IMR-90 (cell line): ENCODE measurements around the gene GRAMD2B. TPM values are rescaled to one million over a fixed set of nuclear protein-coding genes. Genes with fewer than 3 reads are reported as not detected.

Experiments
- ATAC-seq: fragments of 200-7000 bp; cut with Tn5 transposase; 2 replicates; pipeline ENCODE4 v1.9.1; 2020; ENCODE audit warnings: low read depth, mild to moderate bottlenecking, moderate library complexity
- BruUV-seq: library from RNA; stranded (reverse); fragments of 400-500 nt; replicated peaks from 2 replicates; lab custom pipeline; 2021; lab: Mats Ljungman, UMichigan
- CTCF ChIA-PET: fragments of 300-600 bp; formaldehyde crosslinking; extraction: SDS; loops from one replicate; lab custom pipeline; 2021; ENCODE audit warnings: antibody characterized with exemption; lab: Yijun Ruan, JAX
- POLR2A ChIA-PET: fragments of 300-600 bp; sonication (Branson Sonifier 250); formaldehyde crosslinking; loops from one replicate; lab custom pipeline; 2022; ENCODE audit warnings: antibody characterized with exemption; ENCODE audit not compliant: unreplicated experiment; lab: Charles Lee
- DNase-seq: peaks from one replicate; pipeline ENCODE4 v3.0.0; 2013
- H2AFZ ChIP-seq: replicated peaks from 2 replicates; pipeline ENCODE3; 2013; ENCODE audit warnings: low read length, mild to moderate bottlenecking; ENCODE audit not compliant: poor library complexity
- H2AK5ac ChIP-seq: 2 replicates; pipeline ENCODE4 v1.6.1; 2013; ENCODE audit warnings: low read depth, low read length, inconsistent platforms
- H2AK9ac ChIP-seq: replicated peaks from 2 replicates; pipeline ENCODE3; 2013; ENCODE audit warnings: mild to moderate bottlenecking, low read depth, low read length, moderate library complexity; ENCODE audit not compliant: poor library complexity
- H2BK120ac ChIP-seq: 2 replicates; pipeline ENCODE4 v1.6.1; 2013; ENCODE audit warnings: low read depth, low read length, inconsistent platforms
- H2BK15ac ChIP-seq: 3 replicates; pipeline ENCODE4 v1.6.1; 2013; ENCODE audit warnings: low read depth, low read length, inconsistent platforms
- H2BK20ac ChIP-seq: 2 replicates; pipeline ENCODE4 v1.6.1; 2013; ENCODE audit warnings: low read depth, mild to moderate bottlenecking, inconsistent platforms, low read length, moderate library complexity
- H2BK5ac ChIP-seq: 2 replicates; pipeline ENCODE4 v1.6.1; 2013; ENCODE audit warnings: mild to moderate bottlenecking, low read depth, low read length, inconsistent platforms; ENCODE audit not compliant: poor library complexity, severe bottlenecking
- H3K14ac ChIP-seq: replicated peaks from 2 replicates; pipeline ENCODE4 v1.6.1; 2013; ENCODE audit warnings: low read depth, low read length, inconsistent platforms
- H3K18ac ChIP-seq: 2 replicates; pipeline ENCODE4 v1.6.1; 2013; ENCODE audit warnings: low read depth, low read length, control low read depth
- H3K23ac ChIP-seq: 2 replicates; pipeline ENCODE4 v1.6.1; 2013; ENCODE audit warnings: low read depth, low read length, inconsistent platforms
- H3K27ac ChIP-seq: 2 replicates; pipeline ENCODE4 v1.5.1; 2013; ENCODE audit warnings: mild to moderate bottlenecking, control low read depth, low read length; ENCODE audit not compliant: insufficient read depth
- H3K27me3 ChIP-seq: 2 replicates; pipeline ENCODE4 v1.6.1; 2013; ENCODE audit warnings: low read length; ENCODE audit not compliant: control insufficient read depth, insufficient read depth
- H3K36me3 ChIP-seq: 2 replicates; pipeline ENCODE4 v1.6.1; 2013; ENCODE audit warnings: low read length, mixed read lengths; ENCODE audit not compliant: control insufficient read depth, insufficient read depth
- H3K4ac ChIP-seq: 2 replicates; pipeline ENCODE4 v1.6.1; 2013; ENCODE audit warnings: low read depth, low read length, inconsistent platforms
- H3K4me1 ChIP-seq: 2 replicates; pipeline ENCODE4 v1.6.1; 2013; ENCODE audit warnings: low read length, mixed read lengths; ENCODE audit not compliant: control insufficient read depth, insufficient read depth
- H3K4me2 ChIP-seq: 2 replicates; pipeline ENCODE4 v1.6.1; 2013; ENCODE audit warnings: low read depth, mild to moderate bottlenecking, control low read depth, low read length, moderate library complexity
- H3K4me3 ChIP-seq: 2 replicates; pipeline ENCODE4 v1.5.1; 2013; ENCODE audit warnings: low read depth, mild to moderate bottlenecking, control low read depth, low read length, moderate library complexity; ENCODE audit not compliant: insufficient read depth
- H3K56ac ChIP-seq: 2 replicates; pipeline ENCODE4 v1.6.1; 2013; ENCODE audit warnings: low read length, inconsistent platforms; ENCODE audit not compliant: insufficient read depth; ENCODE audit errors: extremely low read depth
- H3K79me1 ChIP-seq, 2 experiments: 2 replicates each; pipeline ENCODE4 v1.6.1; 2013; ENCODE audit warnings: low read length in 2 of 2, inconsistent platforms in 1 of 2, low read depth in 1 of 2
- H3K9ac ChIP-seq: 2 replicates; pipeline ENCODE4 v1.6.1; 2013; ENCODE audit warnings: low read depth, low read length, control low read depth
- H3K9me1 ChIP-seq: 2 replicates; pipeline ENCODE4 v1.6.1; 2013; ENCODE audit warnings: low read length, inconsistent platforms; ENCODE audit not compliant: insufficient read depth
- H3K9me3 ChIP-seq: 2 replicates; pipeline ENCODE4 v1.6.1; 2013; ENCODE audit warnings: low read length; ENCODE audit not compliant: control insufficient read depth, insufficient read depth
- H4K20me1 ChIP-seq: 2 replicates; pipeline ENCODE4 v1.6.1; 2013; ENCODE audit warnings: low read length, inconsistent platforms; ENCODE audit not compliant: insufficient read depth
- H4K5ac ChIP-seq: 2 replicates; pipeline ENCODE4 v1.6.1; 2013; ENCODE audit warnings: mild to moderate bottlenecking, low read depth, low read length, control low read depth
- H4K8ac ChIP-seq, 2 experiments: 2 replicates each; pipeline ENCODE4 v1.6.1; 2013; ENCODE audit warnings: low read depth in 2 of 2, low read length in 2 of 2, control low read depth in 1 of 2, inconsistent platforms in 1 of 2
- H4K91ac ChIP-seq: 2 replicates; pipeline ENCODE4 v1.6.1; 2013; ENCODE audit warnings: low read depth, low read length, inconsistent platforms; ENCODE audit not compliant: insufficient read depth
- BHLHE40 ChIP-seq: fragments of 150-350 bp; IDR thresholded peaks from 2 replicates; pipeline ENCODE4 v1.6.1; 2016; ENCODE audit warnings: mild to moderate bottlenecking, low read depth, low read length
- CEBPB ChIP-seq: IDR thresholded peaks from 2 replicates; pipeline ENCODE4 v1.6.1; 2012; ENCODE audit warnings: low read depth, low read length, improper control_type of control experiment
- MAFK ChIP-seq: IDR thresholded peaks from 2 replicates; pipeline ENCODE4 v1.6.1; 2012; ENCODE audit warnings: low read depth, low read length, improper control_type of control experiment
- MXI1 ChIP-seq: IDR thresholded peaks from 2 replicates; pipeline ENCODE4 v1.6.1; 2012; ENCODE audit warnings: low read depth, mild to moderate bottlenecking, low read length, moderate library complexity, borderline replicate concordance
- NFE2L2 ChIP-seq: fragments of 150-350 bp; IDR thresholded peaks from 2 replicates; pipeline ENCODE4 v1.6.1; 2016; ENCODE audit warnings: low read depth, mild to moderate bottlenecking, low read length
- POLR2A ChIP-seq: IDR thresholded peaks from 2 replicates; pipeline ENCODE4 v1.6.1; 2012; ENCODE audit warnings: mild to moderate bottlenecking, low read depth, low read length
- RCOR1 ChIP-seq: IDR thresholded peaks from 2 replicates; pipeline ENCODE4 v1.6.1; 2012; ENCODE audit warnings: mild to moderate bottlenecking, low read length, improper control_type of control experiment; ENCODE audit not compliant: insufficient replicate concordance
- SMC3 ChIP-seq: fragments of 150-350 bp; IDR thresholded peaks from 2 replicates; pipeline ENCODE4 v1.6.1; 2016; ENCODE audit warnings: low read depth, mild to moderate bottlenecking, antibody characterized with exemption, low read length, moderate library complexity
- WGBS, 2 experiments: methylation state at CpG; one replicate each; pipeline versions ENCODE4 v1.1.5 to v1.1.7; 2013; ENCODE audit warnings: missing lambda C conversion rate in 2 of 2; ENCODE audit not compliant: insufficient read length in 1 of 2; ENCODE audit errors: extremely low coverage in 2 of 2; 5-methylcytosine and 5-hydroxymethylcytosine counted together
- dilution Hi-C: fragments of 300-500 bp; cut with HindIII; formaldehyde crosslinking; loops from one replicate; pipeline ENCODE4 v1.14.3; 2018; ENCODE audit warnings: low sequenced_read_pairs; ENCODE audit not compliant: unreplicated experiment
- in situ Hi-C: fragments of 300-500 bp; cut with MboI; formaldehyde crosslinking; loops from 3 replicates; pipeline ENCODE4 v1.14.3; 2019; ENCODE audit warnings: low sequenced_read_pairs, inconsistent platforms, mixed read lengths
- intact Hi-C: fragments of 100-400 bp; cut with micrococcal nuclease; formaldehyde crosslinking; loops from 2 replicates; pipeline ENCODE4 v1.10.0; 2022
- polyA plus RNA-seq, 3 experiments: library from polyadenylated mRNA; depleted of rRNA; stranded (reverse); fragments of >200 nt; gene quantifications; 2 replicates each; pipeline ENCODE4 v1.2.3, GENCODE V29; 2012; ENCODE audit warnings: low replicate concordance in 1 of 3
- total RNA-seq: library from RNA; depleted of rRNA; stranded (reverse); fragments of >200 nt; gene quantifications from 2 replicates; pipeline ENCODE4 v1.2.3, GENCODE V29; 2012
- TF ChIP-seq, protein P1 (sequence below): fragments of 150-350 bp; IDR thresholded peaks from 2 replicates; pipeline ENCODE4 v1.6.1; 2017; ENCODE audit warnings: mild to moderate bottlenecking, antibody characterized with exemption, low read length, low read depth
- TF ChIP-seq, protein P2 (sequence below): conservative IDR thresholded peaks from 2 replicates; pipeline ENCODE4 v1.5.1; 2012; ENCODE audit warnings: mild to moderate bottlenecking, low read depth, low read length, improper control_type of control experiment

GRAMD2B gene
- total and polyA plus RNA-seq, 2 of the 4 experiments (the other 2 are of a cell fraction), result 13.9 to 20.3 TPM

DNA sequence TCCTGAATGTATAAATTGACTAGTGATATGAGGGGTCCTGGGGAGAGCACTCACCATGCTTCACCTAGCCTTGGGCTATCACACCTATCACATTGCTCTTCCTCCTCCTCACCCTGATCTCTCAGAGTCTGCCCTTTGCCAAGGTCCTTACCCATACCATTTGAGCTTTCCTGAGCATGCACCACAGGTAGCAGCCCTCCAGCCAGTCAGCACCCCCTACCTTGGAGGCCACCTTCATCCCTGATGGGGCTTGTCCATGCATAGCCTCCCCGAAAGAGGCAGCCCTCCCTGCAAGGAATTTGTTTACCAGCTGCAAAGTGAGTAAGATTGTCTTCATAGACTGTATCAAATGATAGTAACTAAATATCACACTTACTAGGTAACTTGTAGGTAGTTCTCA is 88.8 kb downstream of the GRAMD2B start:
- H3K4me3 ChIP-seq, result no peak overlapping the region
- no peak overlapping the region for H2BK120ac ChIP-seq
- H3K4ac ChIP-seq, result no peak overlapping the region
- H2AK5ac ChIP-seq, result no peak overlapping the region
- in situ Hi-C loops, result no loop called here
- no peak for ATAC-seq
- no peaks in the 10 kb centered on the region for H3K9me3 ChIP-seq
- H3K56ac ChIP-seq, result no peak overlapping the region
- H3K4me2 ChIP-seq, result no peak overlapping the region
- intact Hi-C loops, result no loop called here
- H2AFZ ChIP-seq, result no peak overlapping the region
- no peaks in the 10 kb centered on the region for H3K79me1 ChIP-seq
- H3K27ac ChIP-seq, result no peak overlapping the region
- no peak overlapping the region for H4K5ac ChIP-seq
- 0 out of 2 replicates have a peak, but pooled peaks cover 5% of the 10 kb centered on the region for H3K9me1 ChIP-seq
- H2AK9ac ChIP-seq, result no peak overlapping the region
- WGBS, 2 experiments, result no CpG with 5 or more reads among the region's 1 CpG
- POLR2A ChIA-PET, result no interaction called here
- no peak overlapping the region for H2BK20ac ChIP-seq
- BruUV-seq, result no TSS peak
- no peak overlapping the region for H3K23ac ChIP-seq
- no peak overlapping the region for H3K9ac ChIP-seq
- no peak overlapping the region for H2BK5ac ChIP-seq
- no peaks in the 10 kb centered on the region for H3K27me3 ChIP-seq
- TF ChIP-seq, protein P1, sequence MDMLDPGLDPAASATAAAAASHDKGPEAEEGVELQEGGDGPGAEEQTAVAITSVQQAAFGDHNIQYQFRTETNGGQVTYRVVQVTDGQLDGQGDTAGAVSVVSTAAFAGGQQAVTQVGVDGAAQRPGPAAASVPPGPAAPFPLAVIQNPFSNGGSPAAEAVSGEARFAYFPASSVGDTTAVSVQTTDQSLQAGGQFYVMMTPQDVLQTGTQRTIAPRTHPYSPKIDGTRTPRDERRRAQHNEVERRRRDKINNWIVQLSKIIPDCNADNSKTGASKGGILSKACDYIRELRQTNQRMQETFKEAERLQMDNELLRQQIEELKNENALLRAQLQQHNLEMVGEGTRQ, result no peak
- TF ChIP-seq MAFK, result no peak
- no peak for TF ChIP-seq BHLHE40
- TF ChIP-seq NFE2L2, result no peak
- TF ChIP-seq MXI1, result no peak
- TF ChIP-seq CEBPB, result no peak
- no peak for TF ChIP-seq POLR2A
- TF ChIP-seq SMC3, result no peak
- TF ChIP-seq, protein P2, sequence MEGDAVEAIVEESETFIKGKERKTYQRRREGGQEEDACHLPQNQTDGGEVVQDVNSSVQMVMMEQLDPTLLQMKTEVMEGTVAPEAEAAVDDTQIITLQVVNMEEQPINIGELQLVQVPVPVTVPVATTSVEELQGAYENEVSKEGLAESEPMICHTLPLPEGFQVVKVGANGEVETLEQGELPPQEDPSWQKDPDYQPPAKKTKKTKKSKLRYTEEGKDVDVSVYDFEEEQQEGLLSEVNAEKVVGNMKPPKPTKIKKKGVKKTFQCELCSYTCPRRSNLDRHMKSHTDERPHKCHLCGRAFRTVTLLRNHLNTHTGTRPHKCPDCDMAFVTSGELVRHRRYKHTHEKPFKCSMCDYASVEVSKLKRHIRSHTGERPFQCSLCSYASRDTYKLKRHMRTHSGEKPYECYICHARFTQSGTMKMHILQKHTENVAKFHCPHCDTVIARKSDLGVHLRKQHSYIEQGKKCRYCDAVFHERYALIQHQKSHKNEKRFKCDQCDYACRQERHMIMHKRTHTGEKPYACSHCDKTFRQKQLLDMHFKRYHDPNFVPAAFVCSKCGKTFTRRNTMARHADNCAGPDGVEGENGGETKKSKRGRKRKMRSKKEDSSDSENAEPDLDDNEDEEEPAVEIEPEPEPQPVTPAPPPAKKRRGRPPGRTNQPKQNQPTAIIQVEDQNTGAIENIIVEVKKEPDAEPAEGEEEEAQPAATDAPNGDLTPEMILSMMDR, result no peak
- no peak for TF ChIP-seq RCOR1
- no peak overlapping the region for H2BK15ac ChIP-seq
- no peak overlapping the region for H4K8ac ChIP-seq
- DNase-seq, result no peak
- no peaks in the 10 kb centered on the region for H3K36me3 ChIP-seq
- no peaks in the 10 kb centered on the region for H4K20me1 ChIP-seq
- dilution Hi-C loops, result no loop called here
- H3K14ac ChIP-seq, result no peak overlapping the region
- peaks cover 10% of the 10 kb centered on the region; the same call in 1 of the 2 replicates for H3K4me1 ChIP-seq
- H3K18ac ChIP-seq, result no peak overlapping the region
- no peak overlapping the region for H4K91ac ChIP-seq
- CTCF ChIA-PET, result interaction anchor here (0.9 to 1.4 kb wide), 2 partner anchors 12 to 19 kb away, joined by 3 to 10 read pairs; no protein-coding TSS in a partner anchor
